IPS-15b (cell line): ENCODE measurements around the gene SESN1.

Source experiments
- H3K27me3 ChIP-seq: one replicate; pipeline ENCODE4 v1.6.1; 2013; ENCODE audit warnings: low read length; ENCODE audit not compliant: control insufficient read depth, insufficient read depth
- H3K36me3 ChIP-seq: one replicate; pipeline ENCODE4 v1.6.1; 2013; ENCODE audit warnings: low read length; ENCODE audit not compliant: control insufficient read depth, insufficient read depth
- H3K4me1 ChIP-seq: one replicate; pipeline ENCODE4 v1.6.1; 2013; ENCODE audit warnings: mild to moderate bottlenecking, low read length; ENCODE audit not compliant: control insufficient read depth, insufficient read depth
- H3K4me3 ChIP-seq: one replicate; pipeline ENCODE4 v1.5.1; 2013; ENCODE audit warnings: low read depth, low read length
- H3K9ac ChIP-seq: one replicate; pipeline ENCODE4 v1.6.1; 2013; ENCODE audit warnings: low read depth, mild to moderate bottlenecking, low read length
- H3K9me3 ChIP-seq: one replicate; pipeline ENCODE4 v1.6.1; 2013; ENCODE audit warnings: mild to moderate bottlenecking, low read length; ENCODE audit not compliant: control insufficient read depth, insufficient read depth

SESN1 gene

DNA sequence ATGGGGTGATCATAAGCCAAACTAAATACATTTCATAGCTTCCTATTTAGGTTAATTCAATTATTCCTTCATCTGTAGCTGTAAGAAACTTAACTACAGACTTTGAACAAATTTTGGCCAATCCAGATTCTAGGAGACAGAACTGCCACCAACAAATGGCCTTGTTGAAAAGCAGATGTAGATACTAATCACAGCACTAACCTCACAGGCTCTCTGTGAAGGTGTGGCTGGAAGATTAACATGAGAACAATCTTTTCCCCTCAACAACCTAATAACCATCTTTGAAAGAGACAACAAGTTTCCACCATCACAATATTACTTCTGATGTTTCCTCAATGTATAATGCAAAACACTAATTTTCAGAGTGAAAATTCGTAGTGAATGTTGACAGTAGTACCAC, 87.8 kb downstream of the SESN1 start:
- Histone ChIP-seq H3K9me3 (no peaks in the 10 kb centered on the region), H3K4me1 (peaks cover 9% of the 10 kb centered on the region), H3K4me3 (no peak overlapping the region), H3K9ac (no peak overlapping the region), H3K27me3 (no peaks in the 10 kb centered on the region), H3K36me3 (no peaks in the 10 kb centered on the region)

GRCh38 chr6:109002882-109003281, 91.8 kb downstream of the SESN1 start:
- Histone ChIP-seq H3K4me3 (no peak overlapping the region), H3K9me3 (no peaks in the 10 kb centered on the region), H3K4me1 (peaks cover 6% of the 10 kb centered on the region), H3K9ac (no peak overlapping the region), H3K36me3 (no peaks in the 10 kb centered on the region), H3K27me3 (no peaks in the 10 kb centered on the region)

GRCh38 chr6:109002051-109002697, 92.5 kb downstream of the SESN1 start:
- Histone ChIP-seq H3K4me3 (no peak overlapping the region), H3K9me3 (no peaks in the 10 kb centered on the region), H3K9ac (no peak overlapping the region)

DNA sequence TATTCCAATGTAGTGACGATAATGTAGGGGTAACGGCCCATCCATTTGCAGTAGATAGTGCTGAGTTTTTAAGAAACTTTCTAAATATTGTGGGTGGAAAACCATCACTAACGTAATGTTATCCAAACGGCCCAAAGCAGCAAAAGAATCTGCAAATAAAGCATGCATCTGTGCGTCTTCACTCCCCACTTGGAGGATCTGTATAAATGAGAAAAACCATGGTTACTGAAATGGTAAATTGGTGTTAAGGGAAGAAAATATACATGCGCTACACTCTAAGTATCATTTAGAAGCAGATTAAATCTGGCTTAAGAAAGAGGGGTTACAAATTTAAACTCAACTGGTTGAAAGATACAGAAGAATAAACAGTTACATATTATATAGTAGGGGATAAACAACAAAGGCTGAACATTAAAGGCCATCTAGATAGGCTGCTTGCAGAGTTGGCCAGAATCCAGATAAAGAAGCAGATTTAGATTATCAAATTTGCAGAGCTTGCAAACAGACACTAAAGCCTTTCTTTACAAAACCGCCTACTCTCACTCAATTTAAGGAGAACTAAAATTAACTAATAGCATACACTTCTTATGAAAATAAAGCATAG, 93.3 kb downstream of the SESN1 start:
- Histone ChIP-seq H3K9ac (no peak overlapping the region), H3K27me3 (no peaks in the 10 kb centered on the region), H3K4me3 (no peak overlapping the region), H3K4me1 (peaks cover under 1% of the 10 kb centered on the region), H3K36me3 (no peaks in the 10 kb centered on the region), H3K9me3 (no peaks in the 10 kb centered on the region)

More at GRCh38 chr6:109002051-109002697, 92.5 kb downstream of the SESN1 start:
- Histone ChIP-seq H3K36me3 (no peaks in the 10 kb centered on the region), H3K27me3 (no peaks in the 10 kb centered on the region), H3K4me1 (peaks cover 6% of the 10 kb centered on the region)

DNA sequence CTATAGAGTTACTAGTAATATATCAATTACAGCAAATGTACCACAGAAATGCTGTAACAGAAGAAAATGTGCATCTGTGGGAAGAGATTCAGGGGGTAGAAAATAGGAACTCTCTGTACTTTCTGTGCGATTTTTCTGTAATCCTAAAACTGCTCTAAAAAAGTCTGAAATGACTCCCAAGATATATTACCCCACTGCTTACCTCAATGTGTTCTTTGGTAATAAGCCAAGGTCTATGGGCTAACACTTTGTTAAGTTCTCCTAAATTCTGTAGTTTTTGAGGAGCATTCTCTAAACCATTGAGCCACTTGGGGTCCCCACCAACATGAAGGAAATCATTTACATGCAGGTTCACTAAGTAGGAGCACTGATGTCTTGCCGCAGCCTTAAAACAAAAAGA, 94.4 kb downstream of the SESN1 start:
- H3K36me3 ChIP-seq = no peaks in the 10 kb centered on the region
- H3K4me1 ChIP-seq = no peaks in the 10 kb centered on the region
- no peak overlapping the region for H3K9ac ChIP-seq
- H3K27me3 ChIP-seq = no peaks in the 10 kb centered on the region
- no peaks in the 10 kb centered on the region for H3K9me3 ChIP-seq
- H3K4me3 ChIP-seq = no peak overlapping the region

DNA sequence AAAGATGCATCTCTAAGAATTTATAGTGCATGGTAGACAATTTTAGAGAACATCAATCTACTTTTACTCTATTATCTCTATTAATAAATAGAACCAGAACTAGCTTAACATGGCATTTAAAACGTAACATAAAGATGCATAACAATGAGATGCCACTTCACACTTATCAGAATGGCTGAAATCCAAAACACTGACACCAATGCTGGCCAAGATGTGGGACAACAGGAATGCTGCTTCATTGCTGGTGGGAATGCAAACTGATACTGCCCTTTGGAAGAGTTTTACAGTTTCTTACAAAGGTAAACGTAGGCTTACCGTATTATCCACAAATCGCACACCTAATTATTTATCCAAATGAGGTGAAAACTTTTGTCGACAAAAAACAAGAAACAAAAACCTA, 95.2 kb downstream of the SESN1 start:
- no peaks in the 10 kb centered on the region for H3K27me3 ChIP-seq
- no peaks in the 10 kb centered on the region for H3K36me3 ChIP-seq
- no peak overlapping the region for H3K9ac ChIP-seq
- H3K4me1 ChIP-seq = no peaks in the 10 kb centered on the region
- no peak overlapping the region for H3K4me3 ChIP-seq
- no peaks in the 10 kb centered on the region for H3K9me3 ChIP-seq

GRCh38 chr6:108998485-108998884, 96.2 kb downstream of the SESN1 start:
- no peak overlapping the region for H3K4me3 ChIP-seq
- H3K9ac ChIP-seq = no peak overlapping the region
- no peaks in the 10 kb centered on the region for H3K36me3 ChIP-seq

DNA sequence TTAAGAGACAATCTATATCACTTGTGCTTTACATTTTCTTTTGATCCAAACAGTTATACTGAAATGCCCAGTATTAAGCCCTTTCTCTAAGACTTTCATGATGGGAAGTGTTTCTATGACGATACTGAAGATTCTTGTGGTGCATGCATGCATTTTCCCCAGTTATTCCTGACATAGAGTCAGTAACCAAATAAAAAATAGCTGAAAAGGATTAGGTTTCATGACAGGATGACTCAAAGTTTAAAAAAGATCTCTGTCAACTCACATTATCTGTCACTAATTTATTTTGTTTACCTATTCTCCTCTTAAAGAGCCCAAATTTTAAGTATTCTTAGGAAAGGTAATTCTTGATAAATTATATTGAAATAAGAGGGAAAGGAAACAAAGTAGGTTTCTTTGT, 98.4 kb downstream of the SESN1 start:
- no peak overlapping the region for H3K9ac ChIP-seq
- peaks cover 4% of the 10 kb centered on the region for H3K36me3 ChIP-seq
- H3K9me3 ChIP-seq = no peaks in the 10 kb centered on the region
- no peaks in the 10 kb centered on the region for H3K4me1 ChIP-seq
- H3K4me3 ChIP-seq = no peak overlapping the region
- H3K27me3 ChIP-seq = no peaks in the 10 kb centered on the region

More at GRCh38 chr6:108998485-108998884, 96.2 kb downstream of the SESN1 start:
- H3K27me3 ChIP-seq = no peaks in the 10 kb centered on the region
- H3K9me3 ChIP-seq = no peaks in the 10 kb centered on the region
- no peaks in the 10 kb centered on the region for H3K4me1 ChIP-seq

DNA sequence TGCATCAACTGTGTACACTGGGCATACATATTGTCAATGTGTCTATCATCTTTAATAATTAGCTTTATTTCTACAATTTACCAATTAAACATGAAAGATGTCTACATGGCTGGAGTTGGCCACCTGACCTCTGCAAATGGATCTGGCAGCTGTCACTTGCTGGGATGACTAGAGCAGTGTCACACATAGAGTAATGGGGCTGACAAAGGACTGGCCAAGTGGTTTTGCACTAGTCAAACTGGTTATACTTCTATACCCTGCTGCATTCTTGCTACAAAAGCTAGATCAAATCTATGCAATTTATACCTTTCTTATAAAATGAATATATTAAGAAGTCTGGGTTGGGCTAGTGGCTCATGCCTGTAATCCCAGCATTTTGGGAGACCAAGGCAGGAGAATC, 99.3 kb downstream of the SESN1 start:
- Histone ChIP-seq H3K36me3 (peaks cover 7% of the 10 kb centered on the region), H3K9me3 (no peaks in the 10 kb centered on the region), H3K9ac (no peak overlapping the region), H3K27me3 (no peaks in the 10 kb centered on the region), H3K4me1 (no peaks in the 10 kb centered on the region), H3K4me3 (no peak overlapping the region)

DNA sequence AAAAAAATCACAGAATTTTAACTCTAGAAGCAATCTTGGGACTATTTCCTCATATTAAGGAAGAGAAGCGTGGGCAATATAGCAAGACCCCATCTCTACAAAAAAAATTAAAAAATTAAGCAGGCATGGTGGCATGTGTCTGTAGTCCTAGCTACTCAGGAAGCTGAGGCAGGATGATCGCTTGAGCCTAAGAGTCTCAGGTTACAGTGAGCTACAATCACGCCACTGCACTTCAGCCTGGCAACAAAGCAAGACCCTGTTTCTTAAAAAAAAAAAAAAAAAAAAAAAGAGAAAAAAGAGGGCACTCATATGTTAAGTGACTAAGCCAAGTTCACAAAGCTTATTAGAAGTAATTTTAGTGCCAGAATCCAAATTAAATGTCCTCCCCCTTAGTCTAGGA, 100.8 kb downstream of the SESN1 start:
- Histone ChIP-seq H3K9me3 (no peaks in the 10 kb centered on the region), H3K4me1 (no peaks in the 10 kb centered on the region), H3K36me3 (peaks cover 7% of the 10 kb centered on the region), H3K4me3 (no peak overlapping the region), H3K27me3 (no peaks in the 10 kb centered on the region), H3K9ac (no peak overlapping the region)

DNA sequence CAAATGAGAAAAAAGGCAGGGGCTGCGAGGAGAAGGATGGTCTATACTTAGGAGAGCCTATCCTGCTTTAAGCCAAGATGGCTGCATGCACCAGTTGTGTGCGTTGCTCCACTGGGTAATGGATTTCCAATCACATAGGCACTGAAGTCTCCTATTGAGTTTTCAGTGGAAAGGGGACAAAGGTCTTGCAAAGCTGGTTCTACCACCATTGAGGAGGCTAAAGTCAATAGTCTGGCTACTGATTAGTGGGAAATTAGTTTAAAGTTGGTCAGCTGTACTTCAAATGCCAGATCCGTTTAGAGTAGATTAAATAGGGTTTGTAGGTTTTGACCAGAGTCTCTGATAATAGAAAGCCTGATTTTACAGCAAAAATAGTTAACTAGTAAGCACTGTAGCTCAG, 104.9 kb downstream of the SESN1 start:
- Histone ChIP-seq H3K27me3 (no peaks in the 10 kb centered on the region), H3K4me3 (no peak overlapping the region), H3K9ac (no peak overlapping the region), H3K4me1 (no peaks in the 10 kb centered on the region), H3K36me3 (peaks cover 7% of the 10 kb centered on the region), H3K9me3 (no peaks in the 10 kb centered on the region)

- peaks cover 7% of the 10 kb centered on the region for H3K36me3 ChIP-seq
- H3K4me3 ChIP-seq = no peak overlapping the region
- no peak overlapping the region for H3K9ac ChIP-seq
- no peaks in the 10 kb centered on the region for H3K4me1 ChIP-seq
- no peaks in the 10 kb centered on the region for H3K9me3 ChIP-seq
- no peaks in the 10 kb centered on the region for H3K27me3 ChIP-seq
Measured at GRCh38 chr6:108988765-108989164, 105.9 kb downstream of the SESN1 start.
